DOHH2 (cell line): ENCODE measurements around the gene ZNF2.

ENCODE experiments used
- CTCF ChIP-seq: fragments of 200-600 bp; sonication (generic); IDR thresholded peaks from one replicate; pipeline ENCODE4 v1.5.1; 2014; ENCODE audit warnings: antibody characterized with exemption, mild to moderate bottlenecking, low read depth, low read length; ENCODE audit not compliant: poor library complexity, severe bottlenecking
- EZH2phosphoT487 ChIP-seq: fragments of 200-600 bp; sonication (generic); IDR thresholded peaks from 2 replicates; pipeline ENCODE4 v1.6.1; 2017; ENCODE audit warnings: borderline replicate concordance, mild to moderate bottlenecking, antibody characterized with exemption, low read length, moderate library complexity, mixed read lengths

GRCh38 chr2:95185973-95186372 lies 20.4 kb downstream of the ZNF2 start:
- TF ChIP-seq CTCF (no peak), EZH2phosphoT487 (no peak)
